GM12891 (cell line): ENCODE results near the gene LEFTY2.
A peak's percentile ranks its signal among the peaks of the same experiment; 100 is the strongest.
"Not testable (repeated sequence)": the region's sequence is repeated elsewhere in the genome, so short reads cannot be mapped to it uniquely, and the experiment has no call there.

ENCODE experiments used
- DNase-seq: peaks from one replicate; pipeline ENCODE4 v3.0.0; 2011; ENCODE audit warnings: low spot score; ENCODE audit not compliant: insufficient read length
- FAIRE-seq: peaks from 2 replicates; lab custom pipeline; 2011; peaks lifted over from hg19 to GRCh38; lab: Jason Lieb, UNC
- PAX5 ChIP-seq: IDR thresholded peaks from 2 replicates; pipeline ENCODE4 v1.6.1; 2011; ENCODE audit warnings: low read length, moderate library complexity, mild to moderate bottlenecking; ENCODE audit not compliant: insufficient read depth, severe bottlenecking
- POLR2A ChIP-seq: IDR thresholded peaks from 2 replicates; pipeline ENCODE4 v1.6.1; 2011; ENCODE audit warnings: low read depth, low read length, control low read depth
- POLR2AphosphoS5 ChIP-seq: IDR thresholded peaks from 2 replicates; pipeline ENCODE4 v1.6.1; 2011; ENCODE audit warnings: low read depth, low read length, control low read depth
- POU2F2 ChIP-seq: IDR thresholded peaks from 2 replicates; pipeline ENCODE4 v1.6.1; 2011; ENCODE audit warnings: low read depth, mild to moderate bottlenecking, control low read depth, low read length, moderate library complexity
- SPI1 ChIP-seq: IDR thresholded peaks from 2 replicates; pipeline ENCODE4 v1.6.1; 2011; ENCODE audit warnings: low read depth, low read length, control low read depth
- TAF1 ChIP-seq: IDR thresholded peaks from 2 replicates; pipeline ENCODE4 v1.6.1; 2011; ENCODE audit warnings: low read depth, low read length, control low read depth

LEFTY2 gene

GRCh38 chr1:225890346-225891228 is 50.4 kb downstream of the LEFTY2 start:
- TF ChIP-seq POLR2AphosphoS5 (no peak), TAF1 (no peak), PAX5 (no peak), POU2F2 (no peak)
- no peak for FAIRE-seq
- DNase-seq = no peak

- TF ChIP-seq SPI1 (no peak), POLR2AphosphoS5 (no peak), POLR2A (no peak), TAF1 (no peak), PAX5 (no peak), POU2F2 (no peak)
- FAIRE-seq = no peak
- no peak for DNase-seq
These were observed 51.3 kb downstream of the LEFTY2 start for GRCh38 chr1:225889743-225890142.

GRCh38 chr1:225888898-225889601 is 52.0 kb downstream of the LEFTY2 start, which contains the start of gene LEFTY1:
TSS of gene LEFTY1 (minus strand) at chr1:225889146. CDS start at chr1:225889066, 80 bp downstream.
- no peak for FAIRE-seq

DNA sequence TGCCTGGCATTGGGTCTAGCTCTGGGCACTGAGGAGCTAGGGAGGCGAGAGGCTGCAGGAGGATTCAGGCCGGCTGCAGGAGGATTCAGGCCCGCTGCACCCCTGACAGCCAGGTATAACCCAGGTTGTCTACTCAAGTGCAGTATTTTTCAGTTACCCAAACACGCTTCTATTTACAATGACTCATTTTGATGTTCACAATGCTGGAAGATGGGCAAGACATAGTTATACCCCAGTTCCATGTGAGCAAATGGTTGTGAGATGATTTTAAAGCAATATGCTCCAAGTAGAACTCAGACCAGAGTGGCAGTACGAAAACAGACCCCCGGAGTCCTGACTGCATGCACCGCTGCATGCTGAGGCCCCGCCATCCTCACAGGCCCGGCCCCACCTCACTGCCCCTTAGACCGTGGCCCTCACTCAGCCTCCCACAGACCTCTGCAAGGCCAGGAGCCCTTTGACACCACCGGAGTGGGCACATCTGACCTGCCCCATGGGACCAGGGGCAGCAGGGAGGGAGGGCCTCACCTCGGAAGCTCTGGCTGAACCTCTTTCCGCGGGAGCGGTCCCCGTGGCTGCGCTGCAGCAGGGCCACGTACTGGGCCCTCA is 52.6 kb downstream of the LEFTY2 start:
- no peak for DNase-seq
- FAIRE-seq = peak; percentile 20
- TF ChIP-seq POLR2AphosphoS5 (no peak), PAX5 (no peak), POU2F2 (no peak), SPI1 (no peak), TAF1 (no peak), POLR2A (no peak)

More at GRCh38 chr1:225888898-225889601, 52.0 kb downstream of the LEFTY2 start, which contains the start of gene LEFTY1:
- DNase-seq = no peak
- no peak for TF ChIP-seq POLR2A
- no peak for TF ChIP-seq POLR2AphosphoS5
- TF ChIP-seq POU2F2 = no peak
- TF ChIP-seq PAX5 = no peak
- TF ChIP-seq SPI1 = no peak
- no peak for TF ChIP-seq TAF1

DNA sequence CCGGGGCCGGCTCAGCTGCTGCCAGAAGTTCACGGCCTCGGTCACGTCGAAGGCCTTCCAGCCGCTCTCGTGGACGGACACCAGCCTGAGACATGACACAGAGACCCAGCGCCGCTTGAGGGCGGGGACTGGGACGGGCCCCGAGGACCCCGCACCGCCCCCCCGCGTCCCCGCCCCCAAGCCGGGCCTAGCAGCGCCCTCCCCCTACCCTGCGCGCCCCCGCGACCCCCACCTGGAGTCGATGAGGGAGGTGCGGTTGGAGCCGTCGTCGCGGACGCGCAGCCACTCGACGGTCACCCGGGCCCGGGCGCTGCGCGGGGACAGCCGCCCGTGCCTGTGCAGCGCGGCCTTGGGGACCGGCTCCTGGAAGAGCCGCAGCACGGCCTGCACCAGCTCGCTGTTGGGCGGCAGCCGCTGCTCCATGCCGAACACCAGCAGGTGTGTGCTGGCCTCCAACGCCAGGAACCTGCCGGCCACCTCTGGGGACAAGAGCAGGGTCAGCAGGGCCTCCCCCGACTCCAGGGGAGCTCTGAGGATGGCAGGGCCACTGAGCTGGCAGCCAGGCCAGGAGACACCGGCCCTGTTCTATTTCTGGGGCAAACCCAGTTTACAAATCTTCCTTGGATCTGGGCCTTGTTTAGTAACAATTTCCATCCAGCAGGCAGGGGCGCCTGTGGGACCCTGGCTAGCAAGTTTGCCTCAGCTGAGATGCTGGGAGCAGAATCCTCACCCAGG is 53.3 kb downstream of the LEFTY2 start:
- DNase-seq, FAIRE-seq: not testable (repeated sequence)

- no peak for DNase-seq
- TF ChIP-seq POLR2A = no peak
- no peak for TF ChIP-seq POLR2AphosphoS5
- TF ChIP-seq PAX5 = no peak
- TF ChIP-seq SPI1 = no peak
- TF ChIP-seq POU2F2 = no peak
- no peak for TF ChIP-seq TAF1
- no peak for FAIRE-seq
These were observed 54.0 kb downstream of the LEFTY2 start for GRCh38 chr1:225887030-225887314.
